ENCODE data around the gene LLGL1. TPM values are rescaled to one million over a fixed set of nuclear protein-coding genes. Genes with fewer than 3 reads are reported as not detected.

LLGL1 gene
- total RNA-seq, 1 donor from 2014 or later: 8.8 TPM

DNA sequence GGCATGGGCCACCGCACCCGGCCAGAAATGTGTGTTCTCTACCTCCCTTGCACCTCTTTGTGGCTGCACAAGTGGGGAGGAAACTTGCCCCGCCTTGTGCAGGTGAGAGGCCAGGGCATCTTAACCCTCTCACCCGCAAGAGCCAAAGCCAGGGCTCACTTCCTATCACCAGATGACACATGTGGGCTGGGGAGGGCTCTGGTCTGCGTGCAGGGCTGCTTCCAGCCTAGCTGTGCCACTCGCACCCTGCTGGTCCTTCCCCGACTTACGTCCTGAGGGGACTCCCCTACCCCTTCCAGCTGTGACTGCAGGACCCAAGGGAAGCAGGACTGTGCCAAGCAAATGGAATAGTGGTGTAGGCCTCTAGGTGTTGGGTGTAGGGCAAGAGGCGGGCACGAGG lies 41.9 kb downstream of the LLGL1 start:
- intact Hi-C loops (cut with micrococcal nuclease): no loop called here
- Histone ChIP-seq H3K27me3 (ENCODE audit: low read depth) (no peaks in the 10 kb centered on the region), H3K27ac (replicated peaks) (no peak overlapping the region), H3K4me3 (no peak overlapping the region), H3K4me1 (peaks cover 18% of the 10 kb centered on the region), H3K9me3 (replicated peaks) (no peaks in the 10 kb centered on the region), H3K36me3 (peaks cover 28% of the 10 kb centered on the region)
- TF ChIP-seq CTCF (IDR thresholded peaks at IDR 0.05; ENCODE audit: borderline replicate concordance): no peak
- DNase-seq: no peak

DNA sequence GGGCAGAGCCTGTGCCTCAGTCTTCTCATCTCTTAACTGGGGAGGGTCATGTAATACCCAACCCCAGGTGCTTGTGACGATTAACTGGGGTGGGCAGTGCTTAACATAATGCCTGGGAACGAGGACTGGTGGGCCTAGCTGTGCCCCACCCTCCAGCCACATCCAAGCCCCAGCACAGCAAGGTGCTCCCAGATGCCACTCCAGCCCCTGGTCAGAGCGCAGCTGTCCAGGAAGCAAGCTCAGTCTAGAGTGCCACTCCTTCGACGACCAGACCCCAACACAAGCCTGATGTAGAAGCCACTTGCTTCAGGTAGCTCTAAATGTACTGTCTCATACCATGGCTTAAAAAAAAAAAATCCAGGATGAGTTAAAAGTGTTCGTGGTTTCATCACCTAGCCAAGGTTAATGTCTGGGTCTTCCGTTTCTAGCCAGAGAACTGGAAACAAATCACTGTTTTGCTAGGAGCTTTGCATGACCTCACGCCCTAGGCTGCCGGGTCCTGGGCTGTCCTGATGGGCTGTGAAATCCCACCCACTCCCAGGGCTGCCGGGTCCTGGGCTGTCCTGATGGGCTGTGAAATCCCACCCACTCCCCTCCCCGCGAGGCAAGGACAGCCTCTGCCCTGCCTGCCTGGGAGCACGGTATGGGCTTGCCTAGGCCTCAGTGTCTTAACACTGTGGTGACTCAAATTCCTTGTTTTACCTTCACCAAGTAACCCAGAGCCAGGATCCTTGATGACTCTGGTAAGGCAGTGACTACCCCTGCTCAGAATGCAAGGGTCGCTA lies 42.7 kb downstream of the LLGL1 start:
- Histone ChIP-seq H3K27ac (replicated peaks) (no peak overlapping the region), H3K9me3 (replicated peaks) (no peaks in the 10 kb centered on the region), H3K36me3 (peaks cover 25% of the 10 kb centered on the region), H3K4me1 (peaks cover 10% of the 10 kb centered on the region), H3K4me3 (no peak overlapping the region), H3K27me3 (ENCODE audit: low read depth) (no peaks in the 10 kb centered on the region)
- TF ChIP-seq CTCF (IDR thresholded peaks at IDR 0.05; ENCODE audit: borderline replicate concordance): no peak
- intact Hi-C loops (cut with micrococcal nuclease): no loop called here
- no peak for DNase-seq

- Histone ChIP-seq H3K27ac (replicated peaks) (no peak overlapping the region), H3K4me3 (no peak overlapping the region), H3K36me3 (peaks cover 20% of the 10 kb centered on the region), H3K9me3 (replicated peaks) (no peaks in the 10 kb centered on the region), H3K27me3 (ENCODE audit: low read depth) (no peaks in the 10 kb centered on the region), H3K4me1 (peaks cover 5% of the 10 kb centered on the region)
- intact Hi-C loops (cut with micrococcal nuclease): no loop called here
- no peak for TF ChIP-seq CTCF (IDR thresholded peaks at IDR 0.05; ENCODE audit: borderline replicate concordance)
- DNase-seq: no peak
Observed at GRCh38 chr17:18270046-18270931, 44.9 kb downstream of the LLGL1 start.

DNA sequence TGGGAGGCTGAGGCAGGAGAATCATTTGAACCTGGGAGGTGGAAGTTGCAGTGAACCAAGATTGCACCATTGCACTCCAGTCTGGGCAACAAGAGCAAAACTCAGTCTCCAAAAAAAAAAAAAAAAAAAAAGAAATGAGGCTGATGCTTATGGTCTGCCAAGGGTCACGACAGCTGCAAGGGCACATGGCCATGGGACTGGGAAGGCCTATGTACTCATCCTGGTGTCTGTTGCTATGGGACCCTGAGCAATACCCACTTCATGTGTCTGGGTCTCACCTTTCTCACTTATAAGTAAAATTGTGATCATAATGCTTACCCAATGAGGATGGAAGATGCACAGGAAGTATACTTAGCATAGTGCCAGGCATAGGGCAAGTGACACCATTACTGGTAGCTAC lies 51.6 kb downstream of the LLGL1 start:
- Histone ChIP-seq H3K4me1 (peaks cover 6% of the 10 kb centered on the region), H3K27me3 (ENCODE audit: low read depth) (no peaks in the 10 kb centered on the region), H3K4me3 (no peak overlapping the region), H3K9me3 (replicated peaks) (no peaks in the 10 kb centered on the region), H3K36me3 (peaks cover 79% of the 10 kb centered on the region), H3K27ac (replicated peaks) (no peak overlapping the region)
- DNase-seq: no peak
- no peak for TF ChIP-seq CTCF (IDR thresholded peaks at IDR 0.05; ENCODE audit: borderline replicate concordance)
- intact Hi-C loops (cut with micrococcal nuclease): no loop called here

- no peak overlapping the region for H3K4me3 ChIP-seq
- no peaks in the 10 kb centered on the region for H3K27me3 ChIP-seq (ENCODE audit: low read depth)
- H3K9me3 ChIP-seq (replicated peaks): no peaks in the 10 kb centered on the region
- TF ChIP-seq CTCF (IDR thresholded peaks at IDR 0.05; ENCODE audit: borderline replicate concordance): no peak
- peaks cover 6% of the 10 kb centered on the region for H3K4me1 ChIP-seq
- H3K36me3 ChIP-seq: peaks cover 91% of the 10 kb centered on the region
- no peak overlapping the region for H3K27ac ChIP-seq (replicated peaks)
- DNase-seq: no peak
- intact Hi-C loops (cut with micrococcal nuclease): no loop called here
Observed at GRCh38 chr17:18278867-18279266, 53.4 kb downstream of the LLGL1 start.

Measured in left ventricle myocardium inferior (tissue), 1 donor.